ENCODE data around the gene USP46. TPM values are rescaled to one million over a fixed set of nuclear protein-coding genes. Genes with fewer than 3 reads are reported as not detected.

The USP46 gene
- total RNA-seq, 1 donor from 2014 or later, result 7.5 TPM

DNA sequence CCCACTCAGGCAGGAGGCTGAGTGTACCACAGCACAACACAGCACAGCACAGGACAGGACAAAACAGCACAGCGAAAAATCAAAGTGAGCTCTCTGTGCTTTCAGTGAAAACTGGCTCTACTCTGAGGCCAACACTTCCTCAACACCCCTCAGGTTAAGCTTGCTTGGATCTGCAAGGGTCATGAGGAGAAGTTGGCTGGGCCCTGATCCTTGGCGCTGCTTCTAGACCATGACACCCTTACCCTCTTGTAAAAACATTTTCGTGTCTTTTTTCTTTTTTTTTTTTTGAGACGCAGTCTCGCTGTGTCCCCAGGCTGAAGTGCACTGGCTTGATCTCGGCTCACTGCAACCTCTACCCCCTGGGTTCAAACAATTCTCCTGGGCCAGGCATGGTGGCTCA lies 25.3 kb downstream of the USP46 start:
- H3K4me3 ChIP-seq, result no peak overlapping the region
- DNase-seq (ENCODE audit: low spot score in 2 of 2), result no peak
- H3K9me3 ChIP-seq, result no peaks in the 10 kb centered on the region
- H3K36me3 ChIP-seq, result no peaks in the 10 kb centered on the region
- H3K4me1 ChIP-seq, result peaks cover 0 to 7% of the 10 kb centered on the region in 2 donors
- no peak for TF ChIP-seq CTCF (IDR thresholded peaks at IDR 0.05)
- no peaks in the 10 kb centered on the region for H3K27me3 ChIP-seq
- intact Hi-C loops (cut with DNase I), result no loop called here
- no peak overlapping the region for H3K27ac ChIP-seq

DNA sequence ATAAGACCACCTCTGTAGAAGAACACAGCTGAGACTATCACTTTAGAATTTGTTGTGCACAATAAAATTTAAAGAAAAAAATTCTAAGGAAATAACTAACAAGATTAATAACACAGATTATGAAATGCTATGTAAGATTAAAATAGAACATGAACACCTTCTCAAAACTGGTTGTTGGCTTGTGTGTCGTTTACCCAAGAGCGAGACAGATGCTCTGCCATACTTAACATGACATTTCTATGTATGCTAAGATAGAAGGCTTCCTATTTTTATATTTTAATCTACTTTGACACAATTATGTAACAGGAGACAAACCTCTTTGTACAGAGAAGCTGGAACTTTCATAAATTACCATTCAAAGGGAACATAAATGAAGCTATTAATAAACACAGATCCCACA lies 30.1 kb downstream of the USP46 start:
- no peak for TF ChIP-seq CTCF (IDR thresholded peaks at IDR 0.05)
- Histone ChIP-seq H3K27ac (peak overlapping the region; percentile 42 to 72), H3K36me3 (no peaks in the 10 kb centered on the region), H3K9me3 (no peaks in the 10 kb centered on the region), H3K4me1 (peaks cover 0 to 4% of the 10 kb centered on the region in 2 donors), H3K4me3 (no peak overlapping the region), H3K27me3 (no peaks in the 10 kb centered on the region)
- no peak for DNase-seq (ENCODE audit: low spot score in 2 of 2)
- intact Hi-C loops (cut with DNase I), result loop anchor here (1.0 kb wide), 1 partner anchor 30 kb away; the partner anchor contains the start of gene USP46

GRCh38 chr4:52628543-52628942 lies 30.6 kb downstream of the USP46 start:
- Histone ChIP-seq H3K4me1 (peaks cover 0 to 4% of the 10 kb centered on the region in 2 donors), H3K4me3 (peak overlapping the region in 1 of 2 donors; percentile 4), H3K27me3 (no peaks in the 10 kb centered on the region), H3K27ac (peak overlapping the region; percentile 42 to 72), H3K36me3 (no peaks in the 10 kb centered on the region), H3K9me3 (no peaks in the 10 kb centered on the region)
- no peak for DNase-seq (ENCODE audit: low spot score in 2 of 2)
- intact Hi-C loops (cut with DNase I), result loop anchor here (1.0 kb wide), 1 partner anchor 31 kb away; the partner anchor contains the start of gene USP46
- TF ChIP-seq CTCF (IDR thresholded peaks at IDR 0.05), result no peak

- peak overlapping the region in 1 of 2 donors; percentile 4 for H3K4me3 ChIP-seq
- no peaks in the 10 kb centered on the region for H3K36me3 ChIP-seq
- H3K4me1 ChIP-seq, result peaks cover 0 to 4% of the 10 kb centered on the region in 2 donors
- peak; percentile 10 to 69 for DNase-seq (ENCODE audit: low spot score in 2 of 2)
- TF ChIP-seq CTCF (IDR thresholded peaks at IDR 0.05), result no peak
- no peaks in the 10 kb centered on the region for H3K9me3 ChIP-seq
- H3K27ac ChIP-seq, result peak overlapping the region; percentile 42 to 72
- intact Hi-C loops (cut with DNase I), result loop anchor here (1.0 kb wide), 1 partner anchor 31 kb away; the partner anchor contains the start of gene USP46
- H3K27me3 ChIP-seq, result no peaks in the 10 kb centered on the region
Observed at GRCh38 chr4:52627876-52628275, 31.2 kb downstream of the USP46 start.

- intact Hi-C loops (cut with DNase I), result no loop called here
- H3K27ac ChIP-seq, result no peak overlapping the region
- peaks cover 0 to 4% of the 10 kb centered on the region in 2 donors for H3K4me1 ChIP-seq
- no peaks in the 10 kb centered on the region for H3K27me3 ChIP-seq
- DNase-seq (ENCODE audit: low spot score in 2 of 2), result no peak
- H3K9me3 ChIP-seq, result no peaks in the 10 kb centered on the region
- no peak overlapping the region for H3K4me3 ChIP-seq
- no peaks in the 10 kb centered on the region for H3K36me3 ChIP-seq
- TF ChIP-seq CTCF (IDR thresholded peaks at IDR 0.05), result no peak
Observed at GRCh38 chr4:52625216-52625615, 33.9 kb downstream of the USP46 start.

DNA sequence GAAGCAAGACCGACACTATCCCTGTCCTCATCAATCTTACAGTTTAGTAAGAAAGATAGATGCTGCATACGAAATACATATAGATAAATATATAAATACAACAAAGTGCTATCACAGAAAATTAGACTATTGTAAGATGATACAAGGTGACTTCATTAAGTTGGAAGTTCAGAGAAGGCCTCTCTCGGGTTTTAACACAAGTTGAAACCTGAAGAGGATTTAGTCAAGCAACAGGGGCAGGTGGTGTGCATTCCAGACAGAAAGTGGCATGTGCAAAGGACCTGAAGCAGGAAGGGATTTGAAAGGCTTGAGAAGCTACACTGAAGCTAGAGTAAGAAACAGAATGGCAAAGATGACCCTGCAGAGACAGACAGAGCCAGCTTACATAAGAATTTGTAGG lies 36.5 kb downstream of the USP46 start:
- no peak for DNase-seq (ENCODE audit: low spot score in 2 of 2)
- H3K27ac ChIP-seq, result no peak overlapping the region
- no peaks in the 10 kb centered on the region for H3K9me3 ChIP-seq
- no peaks in the 10 kb centered on the region for H3K4me1 ChIP-seq
- H3K27me3 ChIP-seq, result no peaks in the 10 kb centered on the region
- TF ChIP-seq CTCF (IDR thresholded peaks at IDR 0.05), result no peak
- intact Hi-C loops (cut with DNase I), result no loop called here
- H3K36me3 ChIP-seq, result no peaks in the 10 kb centered on the region
- no peak overlapping the region for H3K4me3 ChIP-seq
